Activated effector memory CD4-positive, alpha-beta T cell treated with Interleukin-2 at 50 U/mL for 16 hours (primary cell): ENCODE results near the gene DOLPP1.
"Not testable (repeated sequence)": the region's sequence is repeated elsewhere in the genome, so short reads cannot be mapped to it uniquely, and the experiment has no call there.

ENCODE experiments used
- DNase-seq: peaks from one replicate; pipeline ENCODE4 v3.0.0-alpha.2; 2020

The DOLPP1 gene

GRCh38 chr9:129095170-129095667 is 14.3 kb downstream of the DOLPP1 start:
- DNase-seq = no peak

- no peak for DNase-seq
Observed at GRCh38 chr9:129095908-129096307, 15.0 kb downstream of the DOLPP1 start.

DNA sequence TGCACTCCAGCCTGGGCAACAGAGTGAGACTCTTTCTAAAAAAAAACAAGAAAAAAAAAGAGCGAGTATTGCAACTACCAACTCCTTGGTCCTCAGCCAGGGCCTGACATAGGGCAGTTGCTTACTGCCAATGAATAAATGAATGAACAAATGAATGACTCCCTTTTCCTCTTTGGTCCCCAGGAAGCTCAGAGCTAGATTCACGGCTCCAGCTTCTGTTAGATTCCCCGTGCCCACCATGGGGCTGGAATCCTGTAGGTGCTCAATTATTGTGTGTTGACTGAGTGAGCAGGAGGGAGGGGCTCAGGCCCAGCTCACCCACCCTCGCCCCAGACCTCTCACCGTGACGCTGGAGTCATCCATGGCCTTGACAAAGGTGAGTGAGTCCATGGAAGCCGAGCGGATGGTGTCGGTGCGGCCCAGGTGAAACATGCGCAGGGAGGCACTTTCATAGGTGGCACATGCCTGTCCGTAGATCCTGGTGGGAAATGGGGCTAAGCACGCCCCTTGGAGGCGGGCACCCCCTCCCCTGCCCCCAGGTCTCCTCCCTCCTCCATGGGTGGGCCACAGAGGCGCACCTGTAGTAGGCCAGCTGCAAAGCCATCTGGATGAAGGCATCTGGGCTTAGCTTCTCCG is 16.9 kb downstream of the DOLPP1 start:
- no peak for DNase-seq

DNA sequence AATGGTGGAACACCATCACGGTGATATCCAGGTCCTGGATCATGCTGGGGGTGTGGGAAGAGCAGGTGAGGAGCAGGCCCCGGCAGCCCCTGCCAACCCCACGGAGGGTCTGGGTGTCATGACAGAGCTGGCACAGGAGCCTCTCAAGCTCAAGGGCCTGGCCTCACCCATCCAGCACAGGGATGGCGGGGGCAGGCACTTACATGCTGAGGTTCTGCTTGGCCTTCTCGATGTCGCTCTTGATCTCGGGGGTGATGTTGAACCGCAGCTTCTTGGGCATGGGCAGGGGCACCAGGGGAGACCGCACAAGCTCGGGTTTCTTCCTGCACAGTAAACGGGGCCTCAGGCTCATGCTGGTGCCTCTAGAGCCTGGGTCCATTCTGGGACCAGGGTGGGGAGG is 17.4 kb downstream of the DOLPP1 start:
- DNase-seq = no peak

GRCh38 chr9:129100383-129101169 is 19.7 kb downstream of the DOLPP1 start:
- no peak for DNase-seq

DNA sequence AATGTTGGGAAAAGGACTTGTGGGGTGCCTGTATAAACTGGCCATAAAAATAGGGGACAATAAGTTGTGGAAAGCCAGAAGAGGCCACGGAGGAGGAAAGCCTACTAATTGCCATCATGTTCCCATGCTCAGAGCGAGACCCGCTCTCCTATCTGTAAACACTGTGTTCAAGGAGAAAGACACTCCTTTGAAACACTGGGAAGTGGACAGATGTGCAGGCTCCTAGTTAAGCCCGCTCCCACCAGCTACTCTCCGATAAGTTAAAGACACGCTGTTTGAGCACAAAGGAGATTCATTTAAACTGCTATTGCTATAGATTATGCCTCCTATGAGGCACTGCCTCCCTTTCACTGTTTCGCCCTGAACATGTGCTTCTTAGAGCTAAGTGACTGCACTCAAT is 20.4 kb downstream of the DOLPP1 start:
- DNase-seq = no peak

DNA sequence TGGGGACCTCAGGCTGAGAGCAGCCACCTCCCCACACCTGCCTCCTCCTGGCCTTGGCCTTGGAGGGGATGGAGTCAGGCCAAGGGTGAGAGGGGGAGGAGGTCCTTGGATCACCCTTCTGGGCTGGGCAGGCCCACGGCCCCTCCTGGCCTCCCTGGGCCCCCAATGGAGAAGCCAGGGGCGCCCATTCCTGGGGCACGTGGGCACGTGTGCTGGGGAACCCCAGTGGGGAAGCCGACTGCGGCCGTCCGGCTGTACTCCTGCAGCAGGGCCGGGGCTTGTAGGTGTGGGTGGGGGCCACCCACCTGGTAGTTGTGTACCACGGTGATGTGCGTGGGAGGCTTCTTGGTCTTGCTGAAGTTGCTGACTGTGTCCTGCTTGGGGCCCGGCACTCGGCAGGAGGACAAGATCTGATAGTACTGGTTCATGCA is 21.2 kb downstream of the DOLPP1 start:
- DNase-seq = no peak

DNA sequence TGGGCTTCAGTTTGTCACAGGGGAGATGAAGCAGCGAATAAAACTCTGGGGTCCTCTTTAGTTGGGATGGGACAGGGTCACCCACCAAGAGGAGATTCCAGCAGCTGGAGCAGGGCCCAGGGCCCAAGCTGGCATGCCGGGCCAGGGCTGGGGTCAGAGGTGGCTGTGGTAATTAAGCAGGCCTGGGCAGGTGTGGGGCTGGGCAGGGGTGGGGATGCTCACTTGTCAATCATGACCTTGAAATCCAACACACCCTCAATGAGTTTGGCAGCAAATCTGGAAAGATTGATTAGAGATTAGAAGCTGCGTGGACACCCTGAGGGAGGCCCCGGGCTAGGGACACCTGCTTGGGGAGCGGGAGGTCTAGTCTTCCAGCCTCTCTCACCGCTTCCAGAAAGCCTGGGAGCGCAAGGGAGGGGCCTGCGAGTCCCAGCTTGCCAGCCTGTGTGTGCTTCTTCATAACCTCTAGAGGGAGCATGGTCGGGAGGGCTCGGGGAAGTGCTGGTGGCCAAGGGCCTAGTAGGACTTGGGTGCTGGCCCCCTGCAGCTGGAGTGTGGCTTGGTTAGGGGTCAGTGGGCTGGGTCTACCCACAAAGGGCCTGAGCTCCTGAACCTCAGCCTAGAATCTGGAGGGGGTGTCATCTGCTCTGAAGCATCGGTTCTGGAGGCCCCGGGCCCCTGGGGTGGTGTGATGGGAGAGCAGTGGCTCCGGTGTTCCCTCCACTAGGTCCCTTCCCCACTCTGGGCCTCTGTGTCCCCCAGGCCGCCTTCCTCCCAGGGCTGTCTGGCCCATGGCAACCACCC is 22.1 kb downstream of the DOLPP1 start:
- DNase-seq = no peak

- no peak for DNase-seq
Observed at GRCh38 chr9:129103595-129103965, 22.7 kb downstream of the DOLPP1 start.

- DNase-seq = no peak
Observed at GRCh38 chr9:129104051-129104450, 23.1 kb downstream of the DOLPP1 start.

- DNase-seq = no peak
Observed at GRCh38 chr9:129105857-129106694, 25.2 kb downstream of the DOLPP1 start.

GRCh38 chr9:129107651-129108050 is 26.7 kb downstream of the DOLPP1 start:
- DNase-seq = no peak

- DNase-seq = no peak
Observed at GRCh38 chr9:129108083-129108804, 27.3 kb downstream of the DOLPP1 start.

DNA sequence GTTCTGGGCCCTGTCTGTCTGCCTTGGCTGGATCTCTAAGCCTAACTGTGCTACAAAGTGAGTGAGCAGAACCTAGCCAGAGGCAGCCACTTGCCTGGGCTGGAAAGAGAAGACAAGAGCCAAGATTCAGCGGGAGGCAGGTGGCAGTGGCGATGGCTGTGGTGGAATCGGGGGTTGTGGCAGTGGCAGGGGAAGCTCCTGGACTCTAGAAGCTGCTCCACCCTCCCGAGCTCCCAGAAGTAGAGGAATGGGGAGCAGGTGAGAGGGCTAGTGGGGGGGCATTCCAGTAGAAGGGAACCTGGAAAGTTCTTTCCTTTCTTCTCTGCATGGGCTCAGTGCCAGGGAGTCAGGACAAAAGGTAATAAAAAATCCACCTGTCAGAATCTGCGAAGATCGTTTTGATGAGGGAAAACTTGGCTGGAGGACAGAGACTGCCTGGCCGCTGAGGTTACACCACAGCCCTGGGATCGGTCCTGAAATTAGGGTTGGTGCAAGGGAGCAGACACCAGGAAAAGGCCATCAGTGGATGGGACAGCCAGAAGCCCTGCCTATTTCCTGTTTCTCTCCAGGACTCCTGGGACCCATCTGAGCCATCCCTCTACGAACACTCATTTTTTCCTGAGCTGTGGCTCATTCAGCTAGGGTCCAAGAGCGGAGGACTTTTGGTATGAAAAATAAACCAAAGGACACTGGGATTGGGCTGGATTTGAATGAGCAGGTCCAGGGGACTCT is 28.1 kb downstream of the DOLPP1 start:
- no peak for DNase-seq

DNA sequence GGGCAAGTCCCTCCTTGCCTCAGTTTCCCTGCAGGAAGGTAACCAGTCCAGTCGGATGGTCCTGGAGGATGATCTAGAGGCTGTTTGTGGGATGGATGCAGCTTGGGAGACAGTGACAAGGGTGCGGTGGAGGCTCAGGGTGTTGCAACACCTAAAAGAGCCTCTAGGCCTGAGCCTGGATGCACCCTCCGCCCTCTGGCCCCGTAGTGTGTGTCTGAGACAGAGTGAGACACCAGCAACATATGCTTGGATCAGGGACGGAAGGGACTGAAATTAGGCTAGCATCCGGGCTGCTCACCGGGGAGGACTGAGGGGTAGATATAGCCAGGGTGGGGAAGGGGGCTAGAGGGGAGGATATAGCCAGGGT is 28.6 kb downstream of the DOLPP1 start:
- no peak for DNase-seq

DNA sequence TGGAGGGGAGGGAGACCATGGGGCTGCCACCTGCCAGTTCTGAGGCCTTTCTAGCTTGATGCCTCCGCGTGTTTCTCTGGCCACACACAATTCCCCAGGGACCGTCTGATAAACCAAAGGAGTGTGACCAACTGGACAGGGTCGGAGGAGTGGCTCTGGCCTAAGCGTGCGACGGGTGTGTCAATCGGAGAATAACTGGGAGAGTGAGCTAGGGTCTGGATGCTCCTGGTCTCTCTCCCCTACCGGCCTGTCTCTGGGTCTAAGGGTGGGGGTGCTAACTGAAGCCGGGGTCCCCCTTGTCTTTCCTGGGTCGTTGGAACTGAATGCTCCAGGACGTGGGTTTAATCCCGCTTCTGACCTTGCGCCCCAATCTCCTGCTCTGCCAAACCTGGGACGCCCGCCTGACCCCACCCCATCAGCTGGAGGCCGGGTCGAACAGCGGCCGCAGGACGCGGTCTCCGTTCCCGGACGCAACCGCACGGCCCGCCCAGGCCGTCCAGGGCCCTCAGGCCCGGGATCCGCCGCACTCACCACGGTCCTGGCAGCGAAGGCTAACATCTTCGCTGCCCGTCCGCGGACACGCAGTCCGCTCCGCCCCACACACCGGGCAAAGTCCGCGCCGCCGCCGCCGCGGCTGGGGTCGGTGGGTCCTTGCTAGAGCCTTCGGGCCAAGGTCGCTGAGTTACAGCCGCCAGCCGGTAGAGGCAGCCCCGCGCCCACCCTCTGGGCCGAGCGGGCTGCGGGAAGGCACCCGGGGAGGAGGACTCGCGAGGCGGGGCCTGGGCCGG is 29.2 kb downstream of the DOLPP1 start:
- no peak for DNase-seq

GRCh38 chr9:129110740-129111527 is 30.0 kb downstream of the DOLPP1 start, which contains the start of the genes CRAT and PTPA:
CRAT (minus strand) TSS chr9:129110793; CDS start chr9:129110509, 284 bp downstream.
PTPA (plus strand) TSS chr9:129111415; CDS start chr9:129111601, 186 bp downstream.
- DNase-seq = peak; percentile 92

GRCh38 chr9:129111528-129112151 is 30.7 kb downstream of the DOLPP1 start:
- no peak for DNase-seq

GRCh38 chr9:129112526-129112925 is 31.6 kb downstream of the DOLPP1 start:
- DNase-seq = not testable (repeated sequence)
